ENCODE measurements around the gene TWIST2. TPM values are rescaled to one million over a fixed set of nuclear protein-coding genes. Genes with fewer than 3 reads are reported as not detected.

The TWIST2 gene
- total and polyA plus RNA-seq, 10 of the 15 experiments (the other 5 are each of a cell fraction or from before 2014, with no cell fraction given) = not detected

- BruUV-seq (replicated peaks) = no TSS peak
- 58% methylated on average over 21 of the region's 21 CpGs for WGBS (ENCODE audit: insufficient coverage, insufficient replicate concordance, low lambda C conversion rate, missing lambda C conversion rate)
- POLR2A ChIA-PET = no interaction called here
- H3K27ac ChIP-seq (ENCODE audit: control insufficient read depth, insufficient read depth) = no peak overlapping the region
- H3K9me3 ChIP-seq (replicated peaks; ENCODE audit: control insufficient read depth, insufficient read depth, low read length) = no peaks in the 10 kb centered on the region
- in situ Hi-C loops (cut with MboI) (no loop called here), intact Hi-C loops (cut with micrococcal nuclease; ENCODE audit: unreplicated experiment) (no loop called here)
- RAD21 ChIA-PET (ENCODE audit: unreplicated experiment) = no interaction called here
- H3K79me2 ChIP-seq (ENCODE audit: control insufficient read depth, insufficient read depth, low read length) = no peaks in the 10 kb centered on the region
- H3K4me3 ChIP-seq = no peak overlapping the region
- no peak overlapping the region for H3K4me2 ChIP-seq (ENCODE audit: control insufficient read depth, insufficient read depth)
- no peaks in the 10 kb centered on the region; a peak in 1 of 4 replicates for H3K27me3 ChIP-seq (replicated peaks in 1 of 2; ENCODE audit: control insufficient read depth in 2 of 2, insufficient read depth in 2 of 2, low read length in 1 of 2)
- H2AFZ ChIP-seq (ENCODE audit: control insufficient read depth, low read depth, low read length) = no peak overlapping the region
- H4K20me1 ChIP-seq (ENCODE audit: control insufficient read depth, insufficient read depth) = no peaks in the 10 kb centered on the region
- H3K9ac ChIP-seq (ENCODE audit: control insufficient read depth, insufficient read depth, low read length) = no peak overlapping the region
- SMC1A ChIA-PET (ENCODE audit: uncharacterized antibody, unreplicated experiment) = no interaction called here
- no peaks in the 10 kb centered on the region for H3K4me1 ChIP-seq (ENCODE audit: control insufficient read depth, insufficient read depth, low read length)
- no peaks in the 10 kb centered on the region for H3K36me3 ChIP-seq (ENCODE audit: control insufficient read depth in 2 of 2, insufficient read depth in 2 of 2, low read length in 1 of 2)
- FAIRE-seq (no peak), DNase-seq (ENCODE audit: low read depth, low spot score) (no peak), ATAC-seq (no peak)
- CTCF ChIA-PET = no interaction called here
- TF ChIP-seq MEF2A (IDR thresholded peaks at IDR 0.05; ENCODE audit: insufficient read depth, low read depth, low read length) (no peak), TARDBP (IDR thresholded peaks at IDR 0.05; ENCODE audit: borderline replicate concordance) (no peak), SRF (IDR thresholded peaks at IDR 0.05; ENCODE audit: low read depth in 2 of 2, low read length in 2 of 2) (no peak), IKZF2 (IDR thresholded peaks at IDR 0.05) (no peak), TCF12 (IDR thresholded peaks at IDR 0.05; ENCODE audit: low read depth, low read length) (no peak), SUZ12 (IDR thresholded peaks at IDR 0.05; ENCODE audit: unreplicated experiment) (no peak), ZNF622 (IDR thresholded peaks at IDR 0.05) (no peak), MXI1 (IDR thresholded peaks at IDR 0.05; ENCODE audit: low read depth, low read length) (no peak), POLR2AphosphoS5 (IDR thresholded peaks at IDR 0.05; ENCODE audit: low read length) (no peak), NKRF (conservative IDR thresholded peaks at IDR 0.05) (no peak), NFXL1 (IDR thresholded peaks at IDR 0.05; ENCODE audit: borderline replicate concordance) (no peak), SREBF2 (IDR thresholded peaks at IDR 0.05; ENCODE audit: low read length) (no peak)
- TF ChIP-seq, protein P1, sequence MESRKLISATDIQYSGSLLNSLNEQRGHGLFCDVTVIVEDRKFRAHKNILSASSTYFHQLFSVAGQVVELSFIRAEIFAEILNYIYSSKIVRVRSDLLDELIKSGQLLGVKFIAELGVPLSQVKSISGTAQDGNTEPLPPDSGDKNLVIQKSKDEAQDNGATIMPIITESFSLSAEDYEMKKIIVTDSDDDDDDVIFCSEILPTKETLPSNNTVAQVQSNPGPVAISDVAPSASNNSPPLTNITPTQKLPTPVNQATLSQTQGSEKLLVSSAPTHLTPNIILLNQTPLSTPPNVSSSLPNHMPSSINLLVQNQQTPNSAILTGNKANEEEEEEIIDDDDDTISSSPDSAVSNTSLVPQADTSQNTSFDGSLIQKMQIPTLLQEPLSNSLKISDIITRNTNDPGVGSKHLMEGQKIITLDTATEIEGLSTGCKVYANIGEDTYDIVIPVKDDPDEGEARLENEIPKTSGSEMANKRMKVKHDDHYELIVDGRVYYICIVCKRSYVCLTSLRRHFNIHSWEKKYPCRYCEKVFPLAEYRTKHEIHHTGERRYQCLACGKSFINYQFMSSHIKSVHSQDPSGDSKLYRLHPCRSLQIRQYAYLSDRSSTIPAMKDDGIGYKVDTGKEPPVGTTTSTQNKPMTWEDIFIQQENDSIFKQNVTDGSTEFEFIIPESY (IDR thresholded peaks at IDR 0.05) = no peak
- TF ChIP-seq, protein P2, sequence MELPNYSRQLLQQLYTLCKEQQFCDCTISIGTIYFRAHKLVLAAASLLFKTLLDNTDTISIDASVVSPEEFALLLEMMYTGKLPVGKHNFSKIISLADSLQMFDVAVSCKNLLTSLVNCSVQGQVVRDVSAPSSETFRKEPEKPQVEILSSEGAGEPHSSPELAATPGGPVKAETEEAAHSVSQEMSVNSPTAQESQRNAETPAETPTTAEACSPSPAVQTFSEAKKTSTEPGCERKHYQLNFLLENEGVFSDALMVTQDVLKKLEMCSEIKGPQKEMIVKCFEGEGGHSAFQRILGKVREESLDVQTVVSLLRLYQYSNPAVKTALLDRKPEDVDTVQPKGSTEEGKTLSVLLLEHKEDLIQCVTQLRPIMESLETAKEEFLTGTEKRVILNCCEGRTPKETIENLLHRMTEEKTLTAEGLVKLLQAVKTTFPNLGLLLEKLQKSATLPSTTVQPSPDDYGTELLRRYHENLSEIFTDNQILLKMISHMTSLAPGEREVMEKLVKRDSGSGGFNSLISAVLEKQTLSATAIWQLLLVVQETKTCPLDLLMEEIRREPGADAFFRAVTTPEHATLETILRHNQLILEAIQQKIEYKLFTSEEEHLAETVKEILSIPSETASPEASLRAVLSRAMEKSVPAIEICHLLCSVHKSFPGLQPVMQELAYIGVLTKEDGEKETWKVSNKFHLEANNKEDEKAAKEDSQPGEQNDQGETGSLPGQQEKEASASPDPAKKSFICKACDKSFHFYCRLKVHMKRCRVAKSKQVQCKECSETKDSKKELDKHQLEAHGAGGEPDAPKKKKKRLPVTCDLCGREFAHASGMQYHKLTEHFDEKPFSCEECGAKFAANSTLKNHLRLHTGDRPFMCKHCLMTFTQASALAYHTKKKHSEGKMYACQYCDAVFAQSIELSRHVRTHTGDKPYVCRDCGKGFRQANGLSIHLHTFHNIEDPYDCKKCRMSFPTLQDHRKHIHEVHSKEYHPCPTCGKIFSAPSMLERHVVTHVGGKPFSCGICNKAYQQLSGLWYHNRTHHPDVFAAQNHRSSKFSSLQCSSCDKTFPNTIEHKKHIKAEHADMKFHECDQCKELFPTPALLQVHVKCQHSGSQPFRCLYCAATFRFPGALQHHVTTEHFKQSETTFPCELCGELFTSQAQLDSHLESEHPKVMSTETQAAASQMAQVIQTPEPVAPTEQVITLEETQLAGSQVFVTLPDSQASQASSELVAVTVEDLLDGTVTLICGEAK (IDR thresholded peaks at IDR 0.05; ENCODE audit: borderline replicate concordance) = no peak
These were observed 90.6 kb downstream of the TWIST2 start for GRCh38 chr2:238938401-238939055.
